A673 (cell line): ENCODE results near the gene NSD2. TPM values are rescaled to one million over a fixed set of nuclear protein-coding genes. Genes with fewer than 3 reads are reported as not detected.
A peak's percentile ranks its signal among the peaks of the same experiment; 100 is the strongest.

Source experiments
- BruUV-seq: library from RNA; stranded (reverse); fragments of 400-500 nt; replicated peaks from 2 replicates; lab custom pipeline; 2021; lab: Mats Ljungman, UMichigan
- CTCF ChIA-PET: fragments of 300-600 bp; sonication (Branson Sonifier 250); formaldehyde crosslinking; loops from one replicate; lab custom pipeline; 2022; ENCODE audit warnings: antibody characterized with exemption; lab: Charles Lee
- POLR2A ChIA-PET: fragments of 300-600 bp; sonication (Branson Sonifier 250); formaldehyde crosslinking; loops from one replicate; lab custom pipeline; 2022; ENCODE audit warnings: antibody characterized with exemption; ENCODE audit not compliant: low non-redundant PET; lab: Charles Lee
- DNase-seq: peaks from one replicate; pipeline ENCODE4 v3.0.0-alpha.2; 2015; ENCODE audit warnings: low spot score
- H3K27ac ChIP-seq: fragments of 200-600 bp; sonication (generic); 2 replicates; pipeline ENCODE4 v1.5.1; 2016; ENCODE audit warnings: mixed run types, low read depth, mild to moderate bottlenecking, mixed read lengths, antibody characterized with exemption, low read length; ENCODE audit not compliant: poor library complexity, severe bottlenecking
- H3K27me3 ChIP-seq: fragments of 200-600 bp; sonication (generic); replicated peaks from 2 replicates; pipeline ENCODE4 v1.6.1; 2017; ENCODE audit warnings: mixed run types, low read depth, mild to moderate bottlenecking, mixed read lengths, antibody characterized with exemption, low read length; ENCODE audit not compliant: insufficient read depth, poor library complexity
- H3K36me3 ChIP-seq: fragments of 200-600 bp; sonication (generic); 2 replicates; pipeline ENCODE4 v1.6.1; 2016; ENCODE audit warnings: mixed run types, mild to moderate bottlenecking, mixed read lengths, antibody characterized with exemption, low read length; ENCODE audit not compliant: insufficient read depth, poor library complexity, severe bottlenecking
- H3K4me1 ChIP-seq: fragments of 200-600 bp; sonication (generic); 2 replicates; pipeline ENCODE4 v1.6.1; 2017; ENCODE audit warnings: mixed run types, mild to moderate bottlenecking, mixed read lengths, antibody characterized with exemption, low read length; ENCODE audit not compliant: insufficient read depth, poor library complexity, severe bottlenecking
- H3K4me3 ChIP-seq: fragments of 200-600 bp; sonication (generic); 2 replicates; pipeline ENCODE4 v1.5.1; 2016; ENCODE audit warnings: low read depth, mixed run types, mild to moderate bottlenecking, mixed read lengths, low read length; ENCODE audit not compliant: poor library complexity, severe bottlenecking
- H3K9me3 ChIP-seq: fragments of 200-600 bp; sonication (generic); 2 replicates; pipeline ENCODE4 v1.6.1; 2016; ENCODE audit warnings: mixed run types, low read depth, mild to moderate bottlenecking, mixed read lengths, antibody characterized with exemption, low read length; ENCODE audit not compliant: poor library complexity, severe bottlenecking
- CTCF ChIP-seq: fragments of 300-800, 200-600 bp; sonication (generic); conservative IDR thresholded peaks from 2 replicates; pipeline ENCODE4 v1.5.1; 2017; ENCODE audit warnings: low read depth, mild to moderate bottlenecking, antibody characterized with exemption, low read length, moderate library complexity, mixed read lengths
- EZH2 ChIP-seq: fragments of 200-600 bp; sonication (generic); IDR thresholded peaks from 2 replicates; pipeline ENCODE4 v1.6.1; 2017; ENCODE audit warnings: borderline replicate concordance, low read depth, mild to moderate bottlenecking, mixed read lengths, antibody characterized with exemption, low read length; ENCODE audit not compliant: poor library complexity, severe bottlenecking
- intact Hi-C: fragments of 100-400 bp; cut with micrococcal nuclease; formaldehyde crosslinking; loops from one replicate; pipeline ENCODE4 v1.10.0; 2022; ENCODE audit not compliant: unreplicated experiment
- total RNA-seq: library from RNA; stranded (reverse); gene quantifications from 2 replicates; pipeline ENCODE4 v1.2.3, GENCODE V29; 2021

NSD2 gene
- total RNA-seq, 1 experiment from 2014 or later: 227 TPM

DNA sequence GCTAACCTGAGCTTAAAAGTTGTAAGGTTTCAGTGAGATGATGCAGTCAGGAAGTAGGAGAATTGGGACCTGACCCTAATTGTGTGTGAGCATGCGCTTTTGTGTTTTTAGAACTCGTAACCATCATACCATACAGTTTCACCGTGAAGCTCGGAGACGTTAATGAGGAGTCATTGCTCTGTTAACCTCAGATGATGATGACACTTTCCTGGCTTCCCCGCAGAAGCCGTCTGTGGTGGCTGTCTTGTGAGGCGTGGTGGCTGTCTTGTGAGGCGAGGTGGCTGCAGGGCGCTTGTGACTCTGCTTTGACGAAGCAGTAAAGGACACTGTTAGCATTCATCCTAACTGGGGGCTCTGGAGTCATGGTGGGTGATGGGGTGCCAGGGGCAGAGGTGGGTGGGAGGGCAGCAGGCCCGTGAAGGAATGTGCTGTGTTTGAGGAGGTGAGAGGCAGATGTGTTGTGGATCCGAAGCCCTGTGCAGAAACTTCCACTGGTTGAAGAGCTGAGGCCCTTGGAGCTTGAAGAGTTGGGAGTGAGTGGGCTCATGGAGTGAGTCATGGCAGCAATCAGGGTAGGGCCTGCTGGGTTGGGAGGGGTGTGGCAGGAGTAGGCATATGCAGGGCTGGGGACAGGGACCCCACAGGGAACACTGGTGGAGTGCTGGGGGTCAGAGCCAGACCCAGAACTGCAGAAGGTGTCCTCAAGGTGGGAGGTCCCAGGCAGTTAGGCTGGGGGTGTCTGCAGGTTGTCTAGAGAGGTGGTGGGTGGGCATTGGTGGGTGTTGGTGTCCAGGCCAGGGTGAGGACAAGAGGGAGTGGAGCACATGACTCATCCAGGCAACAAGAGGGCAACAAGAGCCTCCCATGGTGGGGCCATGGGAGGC is 57.4 kb downstream of the NSD2 start:
- POLR2A ChIA-PET: no interaction called here
- no TSS peak for BruUV-seq
- CTCF ChIA-PET: interaction anchor here (0.5 to 0.6 kb wide), 2 partner anchors 30 to 102 kb away, joined by 4 to 6 read pairs; no protein-coding TSS in a partner anchor
- no peak overlapping the region for H3K4me3 ChIP-seq
- no peaks in the 10 kb centered on the region for H3K27me3 ChIP-seq
- intact Hi-C loops: no loop called here
- DNase-seq: peak; percentile 26
- H3K9me3 ChIP-seq: no peaks in the 10 kb centered on the region
- TF ChIP-seq CTCF (no peak), EZH2 (no peak)
- no peaks in the 10 kb centered on the region for H3K4me1 ChIP-seq
- peak overlapping the region; percentile 5 for H3K27ac ChIP-seq
- peaks cover 68% of the 10 kb centered on the region for H3K36me3 ChIP-seq

DNA sequence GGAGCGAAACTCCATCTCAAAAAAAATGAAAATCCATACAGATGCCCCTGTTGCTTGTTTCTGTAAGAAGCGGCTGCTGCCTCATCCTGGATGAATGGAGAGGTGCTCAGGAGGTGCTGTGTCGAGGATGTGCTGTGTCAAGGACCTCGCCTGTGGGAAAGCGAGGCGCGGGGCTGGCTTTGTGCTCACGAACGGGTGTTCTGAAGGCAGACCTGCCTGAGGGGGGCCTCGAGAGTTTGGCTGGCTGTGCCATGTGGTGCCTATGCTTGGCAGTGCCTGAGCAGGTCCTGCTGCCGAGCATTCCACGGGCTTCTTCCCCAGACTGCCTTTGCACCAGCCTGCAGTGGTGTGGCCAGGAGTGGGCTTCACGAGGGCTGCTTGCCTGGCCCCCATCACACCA is 61.5 kb downstream of the NSD2 start:
- intact Hi-C loops: no loop called here
- H3K4me1 ChIP-seq: no peaks in the 10 kb centered on the region
- POLR2A ChIA-PET: no interaction called here
- H3K36me3 ChIP-seq: peaks cover 83% of the 10 kb centered on the region
- H3K27me3 ChIP-seq: no peaks in the 10 kb centered on the region
- no peaks in the 10 kb centered on the region for H3K9me3 ChIP-seq
- no peak for TF ChIP-seq EZH2
- no peak for TF ChIP-seq CTCF
- H3K27ac ChIP-seq: no peak overlapping the region
- DNase-seq: no peak
- BruUV-seq: no TSS peak
- CTCF ChIA-PET: no interaction called here
- H3K4me3 ChIP-seq: no peak overlapping the region

- no peaks in the 10 kb centered on the region for H3K27me3 ChIP-seq
- intact Hi-C loops: no loop called here
- ChIA-PET CTCF (no interaction called here), POLR2A (no interaction called here)
- DNase-seq: no peak
- H3K9me3 ChIP-seq: no peaks in the 10 kb centered on the region
- H3K27ac ChIP-seq: no peak overlapping the region
- BruUV-seq: no TSS peak
- peaks cover 80% of the 10 kb centered on the region for H3K36me3 ChIP-seq
- TF ChIP-seq CTCF: no peak
- TF ChIP-seq EZH2: no peak
- H3K4me1 ChIP-seq: no peaks in the 10 kb centered on the region
- no peak overlapping the region for H3K4me3 ChIP-seq
Observed at GRCh38 chr4:1933700-1934099, 62.5 kb downstream of the NSD2 start.
